OCI-LY3 (cell line): ENCODE results near the gene CD86.

Source experiments
- H2AFZ ChIP-seq: fragments of 200-600, 300-600 bp; shearing (Covaris generic); 2 replicates; pipeline ENCODE4 v1.6.0; 2014; ENCODE audit warnings: antibody characterized with exemption, low read depth, low read length
- H3K27ac ChIP-seq: fragments of 200-600, 300-600 bp; sonication (generic); 2 replicates; pipeline ENCODE4 v1.5.1; 2014; ENCODE audit warnings: mild to moderate bottlenecking, low read length, moderate library complexity, mixed read lengths
- H3K27me3 ChIP-seq: fragments of 200-600, 300-600 bp; sonication (generic); 2 replicates; pipeline ENCODE4 v1.6.1; 2014; ENCODE audit warnings: low read depth, low read length, mixed read lengths
- H3K36me3 ChIP-seq: fragments of 200-600, 300-600 bp; sonication (generic); replicated peaks from 2 replicates; pipeline ENCODE3; 2014; ENCODE audit warnings: low read depth, low read length, mixed read lengths
- H3K4me1 ChIP-seq: fragments of 300-600, 200-600 bp; sonication (generic); 2 replicates; pipeline ENCODE4 v1.6.1; 2014; ENCODE audit warnings: low read length, mixed read lengths
- H3K4me2 ChIP-seq: fragments of 200-600, 300-600 bp; sonication (generic); 2 replicates; pipeline ENCODE4 v1.6.1; 2014; ENCODE audit warnings: low read length, mixed read lengths
- H3K4me3 ChIP-seq: fragments of 300-600, 200-600 bp; sonication (generic); 2 replicates; pipeline ENCODE4 v1.5.1; 2014; ENCODE audit warnings: antibody characterized with exemption, mild to moderate bottlenecking, low read length, moderate library complexity
- H3K79me2 ChIP-seq: fragments of 300-600, 200-600 bp; shearing (Covaris generic); 2 replicates; pipeline ENCODE4 v1.6.1; 2014; ENCODE audit warnings: mild to moderate bottlenecking, low read length, mixed read lengths
- H3K9ac ChIP-seq: fragments of 300-600, 200-600 bp; shearing (Covaris generic); 2 replicates; pipeline ENCODE4 v1.6.0; 2014; ENCODE audit warnings: mild to moderate bottlenecking, low read length, moderate library complexity
- H3K9me3 ChIP-seq: fragments of 200-600, 300-600 bp; shearing (Covaris generic); 2 replicates; pipeline ENCODE4 v1.6.1; 2014; ENCODE audit warnings: low read length, mixed read lengths; ENCODE audit not compliant: insufficient read depth
- H4K20me1 ChIP-seq: fragments of 200-600, 300-600 bp; sonication (generic); 2 replicates; pipeline ENCODE4 v1.6.1; 2016; ENCODE audit warnings: low read length, mixed read lengths; ENCODE audit not compliant: insufficient read depth
- CTCF ChIP-seq: fragments of 200-600, 300-600 bp; sonication (generic); IDR thresholded peaks from 2 replicates; pipeline ENCODE4 v1.5.1; 2014; ENCODE audit warnings: antibody characterized with exemption, low read length, low read depth
- EZH2phosphoT487 ChIP-seq: fragments of 200-600 bp; shearing (Covaris generic); IDR thresholded peaks from 2 replicates; pipeline ENCODE4 v1.6.1; 2018; ENCODE audit warnings: antibody characterized with exemption, mixed run types, low read depth

The CD86 gene

GRCh38 chr3:122167630-122168029 lies 112.5 kb downstream of the CD86 start:
- Histone ChIP-seq H3K9ac (no peak overlapping the region), H3K9me3 (0 out of 2 replicates have a peak, but pooled peaks cover 6% of the 10 kb centered on the region), H3K4me2 (no peak overlapping the region), H3K4me1 (no peaks in the 10 kb centered on the region), H3K79me2 (no peaks in the 10 kb centered on the region), H3K27ac (no peak overlapping the region), H3K4me3 (no peak overlapping the region), H4K20me1 (no peaks in the 10 kb centered on the region), H3K36me3 (no peaks in the 10 kb centered on the region), H2AFZ (no peak overlapping the region), H3K27me3 (no peaks in the 10 kb centered on the region)
- TF ChIP-seq CTCF: no peak
- no peak for TF ChIP-seq EZH2phosphoT487

GRCh38 chr3:122168044-122168443 lies 112.9 kb downstream of the CD86 start:
- no peak overlapping the region for H2AFZ ChIP-seq
- 0 out of 2 replicates have a peak, but pooled peaks cover 8% of the 10 kb centered on the region for H3K9me3 ChIP-seq
- H3K4me1 ChIP-seq: no peaks in the 10 kb centered on the region
- H4K20me1 ChIP-seq: no peaks in the 10 kb centered on the region
- TF ChIP-seq CTCF (no peak), EZH2phosphoT487 (no peak)
- no peaks in the 10 kb centered on the region for H3K36me3 ChIP-seq
- no peak overlapping the region for H3K4me2 ChIP-seq
- no peaks in the 10 kb centered on the region for H3K27me3 ChIP-seq
- H3K79me2 ChIP-seq: no peaks in the 10 kb centered on the region
- no peak overlapping the region for H3K27ac ChIP-seq
- no peak overlapping the region for H3K4me3 ChIP-seq
- H3K9ac ChIP-seq: no peak overlapping the region

- H3K4me2 ChIP-seq: no peak overlapping the region
- peaks cover 4% of the 10 kb centered on the region for H3K36me3 ChIP-seq
- H4K20me1 ChIP-seq: no peaks in the 10 kb centered on the region
- no peak overlapping the region for H3K27ac ChIP-seq
- no peak overlapping the region for H3K4me3 ChIP-seq
- TF ChIP-seq CTCF (no peak), EZH2phosphoT487 (no peak)
- no peaks in the 10 kb centered on the region for H3K4me1 ChIP-seq
- no peak overlapping the region for H3K9ac ChIP-seq
- no peaks in the 10 kb centered on the region for H3K79me2 ChIP-seq
- no peaks in the 10 kb centered on the region for H3K27me3 ChIP-seq
- peaks cover 16% of the 10 kb centered on the region; the same call in 1 of the 2 replicates for H3K9me3 ChIP-seq
- no peak overlapping the region for H2AFZ ChIP-seq
These were observed 114.7 kb downstream of the CD86 start for GRCh38 chr3:122169911-122170310.
